Kidney epithelial cell (primary cell): ENCODE results near the gene ITGA2. TPM values are rescaled to one million over a fixed set of nuclear protein-coding genes. Genes with fewer than 3 reads are reported as not detected.

Source experiments
- DNase-seq: peaks from one replicate; pipeline ENCODE4 v3.0.0-alpha.2; 2010; ENCODE audit warnings: low read depth
- H3K27me3 ChIP-seq: 2 replicates; pipeline ENCODE4 v1.6.0; 2011; ENCODE audit warnings: low read length; ENCODE audit not compliant: control insufficient read depth, insufficient read depth
- H3K36me3 ChIP-seq: 2 replicates; pipeline ENCODE4 v1.5.1; 2011; ENCODE audit warnings: low read length; ENCODE audit not compliant: control insufficient read depth, insufficient read depth
- H3K4me3 ChIP-seq: 2 replicates; pipeline ENCODE4 v1.5.1; 2011; ENCODE audit warnings: low read depth, mild to moderate bottlenecking, control low read depth, low read length
- CTCF ChIP-seq: IDR thresholded peaks from 2 replicates; pipeline ENCODE4 v1.5.1; 2011; ENCODE audit warnings: mild to moderate bottlenecking, moderate library complexity, low read length, control low read depth, inconsistent platforms; ENCODE audit not compliant: insufficient read depth, poor library complexity, severe bottlenecking
- total RNA-seq: library from RNA; depleted of rRNA; stranded (reverse); fragments of >200 nt; gene quantifications from 2 replicates; pipeline ENCODE4 v1.2.3, GENCODE V29; 2015

Gene ITGA2
- total RNA-seq, 1 donor from 2014 or later, result 62.0 TPM

GRCh38 chr5:52990528-52990925 lies 1.4 kb downstream of the ITGA2 start:
- H3K36me3 ChIP-seq, result no peaks in the 10 kb centered on the region
- DNase-seq, result no peak
- H3K27me3 ChIP-seq, result no peaks in the 10 kb centered on the region
- no peak for TF ChIP-seq CTCF
- peak overlapping the region; percentile 65 for H3K4me3 ChIP-seq

- no peak overlapping the region for H3K4me3 ChIP-seq
- no peaks in the 10 kb centered on the region for H3K36me3 ChIP-seq
- no peak for DNase-seq
These were observed 4.2 kb downstream of the ITGA2 start for GRCh38 chr5:52993367-52993766.

DNA sequence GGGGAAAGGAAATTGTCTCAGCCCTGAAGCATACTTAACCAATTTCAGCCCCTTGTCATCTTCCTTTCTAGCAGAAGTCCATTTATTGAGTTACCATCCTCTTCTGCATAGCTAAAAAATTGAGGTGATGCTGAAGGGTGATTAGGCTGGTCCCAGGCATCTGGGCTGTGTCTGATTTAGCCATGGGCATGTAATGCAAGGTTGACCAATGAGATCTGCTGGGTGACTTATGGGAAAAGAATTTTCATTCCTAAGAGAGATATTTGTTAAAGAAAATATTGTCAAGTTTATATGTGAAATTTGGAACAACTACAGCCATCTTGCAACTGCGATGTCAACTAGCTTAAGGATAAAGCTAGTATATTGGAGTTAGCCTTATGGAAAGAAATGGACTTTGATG lies 5.1 kb downstream of the ITGA2 start:
- H3K27me3 ChIP-seq, result no peaks in the 10 kb centered on the region
- no peak overlapping the region for H3K4me3 ChIP-seq
- no peaks in the 10 kb centered on the region for H3K36me3 ChIP-seq
- TF ChIP-seq CTCF, result no peak
- DNase-seq, result no peak

More at GRCh38 chr5:52993367-52993766, 4.2 kb downstream of the ITGA2 start:
- no peaks in the 10 kb centered on the region for H3K27me3 ChIP-seq
- no peak for TF ChIP-seq CTCF

DNA sequence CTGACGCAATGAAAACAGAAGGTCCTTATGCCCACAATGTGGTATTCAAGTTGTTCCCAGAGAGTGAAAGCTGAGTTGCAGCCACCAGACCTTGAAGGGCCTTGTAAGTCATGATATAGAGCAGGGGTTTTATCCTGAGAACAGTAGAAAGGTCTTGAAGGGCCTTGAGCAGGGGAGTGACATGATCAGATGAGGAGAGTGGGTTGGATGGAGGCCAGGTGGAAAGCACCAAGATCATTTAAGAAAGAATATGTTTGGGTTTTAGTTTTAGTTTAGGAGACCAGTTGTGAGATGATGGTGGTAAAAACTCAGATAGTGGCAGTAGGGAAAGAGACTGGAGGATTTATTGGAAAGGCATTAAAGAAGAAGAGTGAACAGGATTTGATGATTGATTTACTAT lies 5.9 kb downstream of the ITGA2 start:
- no peaks in the 10 kb centered on the region for H3K27me3 ChIP-seq
- TF ChIP-seq CTCF, result no peak
- no peak overlapping the region for H3K4me3 ChIP-seq
- no peak for DNase-seq
- H3K36me3 ChIP-seq, result no peaks in the 10 kb centered on the region

DNA sequence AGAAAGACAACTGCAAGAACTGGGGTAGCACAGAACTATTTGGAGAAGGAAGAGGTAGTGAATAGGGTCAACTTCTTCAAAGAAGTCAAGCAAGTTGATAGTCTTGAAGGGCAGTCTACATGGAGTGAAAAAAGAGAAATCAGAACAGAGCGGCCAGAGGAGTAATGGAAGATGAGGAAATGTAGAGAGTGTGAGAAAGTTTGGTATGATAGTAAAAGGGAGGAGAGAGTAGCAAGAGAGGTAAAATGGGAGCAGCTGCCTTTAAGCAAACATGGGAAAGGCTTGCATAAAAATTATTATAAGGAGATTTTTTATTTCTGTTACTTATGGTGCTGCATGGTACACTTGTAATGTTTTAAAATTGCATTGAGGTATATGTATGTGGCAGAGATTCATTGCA lies 6.8 kb downstream of the ITGA2 start:
- H3K36me3 ChIP-seq, result no peaks in the 10 kb centered on the region
- H3K4me3 ChIP-seq, result no peak overlapping the region
- no peak for TF ChIP-seq CTCF
- DNase-seq, result no peak
- H3K27me3 ChIP-seq, result no peaks in the 10 kb centered on the region

- H3K27me3 ChIP-seq, result no peaks in the 10 kb centered on the region
- no peak for TF ChIP-seq CTCF
- no peak for DNase-seq
- H3K36me3 ChIP-seq, result no peaks in the 10 kb centered on the region
- H3K4me3 ChIP-seq, result no peak overlapping the region
These were observed 7.8 kb downstream of the ITGA2 start for GRCh38 chr5:52996979-52997378.
